Endothelial cell of umbilical vein (primary cell): ENCODE results near the gene FOXO6. TPM values are rescaled to one million over a fixed set of nuclear protein-coding genes. Genes with fewer than 3 reads are reported as not detected.

Experiments used
- BruUV-seq: library from RNA; stranded (reverse); fragments of 400-500 nt; replicated peaks from 2 replicates; lab custom pipeline; 2021; lab: Mats Ljungman, UMichigan
- CTCF ChIA-PET: fragments of 300-600, 350-600 bp; sonication (Branson Sonifier 250); formaldehyde crosslinking; loops from one replicate; lab custom pipeline; 2021; ENCODE audit warnings: antibody characterized with exemption, inconsistent platforms; lab: Charles Lee
- POLR2A ChIA-PET: fragments of 300-600, 350-600 bp; sonication (Branson Sonifier 250); formaldehyde crosslinking; loops from one replicate; lab custom pipeline; 2021; ENCODE audit warnings: antibody characterized with exemption, inconsistent platforms; lab: Charles Lee
- DNase-seq: peaks from one replicate; pipeline ENCODE4 v3.0.0-alpha.2; 2011; ENCODE audit warnings: low read depth, low spot score
- FAIRE-seq: peaks from 2 replicates; lab custom pipeline; 2011; peaks lifted over from hg19 to GRCh38; lab: Jason Lieb, UNC
- H2AFZ ChIP-seq: 2 replicates; pipeline ENCODE4 v1.6.0; 2012; ENCODE audit warnings: low read depth, low read length, control low read depth, inconsistent platforms
- H3K27ac ChIP-seq: 2 replicates; pipeline ENCODE4 v1.5.1; 2011; ENCODE audit warnings: low read depth, mild to moderate bottlenecking, control low read depth, low read length, moderate library complexity; ENCODE audit not compliant: insufficient read depth
- H3K27me3 ChIP-seq, 2 experiments: 2 replicates each; pipeline versions ENCODE4 v1.6.0 to v1.6.1; 2011; ENCODE audit warnings: low read length in 2 of 2, mixed read lengths in 1 of 2; ENCODE audit not compliant: control insufficient read depth in 2 of 2, insufficient read depth in 2 of 2
- H3K36me3 ChIP-seq, 2 experiments: 2 replicates in 1 of 2; 3 replicates in 1 of 2; pipeline ENCODE4 v1.5.1; 2011; ENCODE audit warnings: low read length in 2 of 2, mild to moderate bottlenecking in 1 of 2, moderate library complexity in 1 of 2; ENCODE audit not compliant: control insufficient read depth in 2 of 2, insufficient read depth in 2 of 2; ENCODE audit errors: extremely low read depth in 1 of 2
- H3K4me1 ChIP-seq: 3 replicates; pipeline ENCODE4 v1.5.1; 2011; ENCODE audit warnings: mild to moderate bottlenecking, low read length; ENCODE audit not compliant: control insufficient read depth, insufficient read depth; ENCODE audit errors: extremely low read depth
- H3K4me2 ChIP-seq: 2 replicates; pipeline ENCODE4 v1.6.1; 2011; ENCODE audit warnings: low read length, control low read depth, mixed read lengths; ENCODE audit not compliant: insufficient read depth
- H3K4me3 ChIP-seq, 3 experiments: fragments of 200-600 bp in 1 of 3; sonication (generic), shearing (Covaris generic) in 1 of 3; replicated peaks in 1 of 3; 2 replicates each; pipeline ENCODE4 v1.5.1; 2011 to 2016; ENCODE audit warnings: control low read depth in 3 of 3, low read length in 3 of 3, mild to moderate bottlenecking in 2 of 3, inconsistent platforms in 1 of 3, low read depth in 1 of 3, moderate library complexity in 1 of 3; ENCODE audit not compliant: insufficient read depth in 1 of 3
- H3K79me2 ChIP-seq: 2 replicates; pipeline ENCODE4 v1.6.0; 2012; ENCODE audit warnings: low read length, inconsistent platforms; ENCODE audit not compliant: control insufficient read depth, insufficient read depth
- H3K9ac ChIP-seq: replicated peaks from 2 replicates; pipeline ENCODE3; 2011; ENCODE audit warnings: low read length, control low read depth; ENCODE audit not compliant: insufficient read depth; ENCODE audit errors: extremely low read depth
- H3K9me1 ChIP-seq: replicated peaks from 3 replicates; pipeline ENCODE4 v1.6.0; 2011; ENCODE audit warnings: mild to moderate bottlenecking, low read length; ENCODE audit not compliant: control insufficient read depth, insufficient read depth; ENCODE audit errors: extremely low read depth
- H3K9me3 ChIP-seq: replicated peaks from 2 replicates; pipeline ENCODE4 v1.5.1; 2012; ENCODE audit warnings: low read length, inconsistent platforms; ENCODE audit not compliant: control insufficient read depth, insufficient read depth
- H4K20me1 ChIP-seq: replicated peaks from 2 replicates; pipeline ENCODE3; 2011; ENCODE audit warnings: mild to moderate bottlenecking, low read length; ENCODE audit not compliant: control insufficient read depth, insufficient read depth; ENCODE audit errors: extremely low read depth
- CTCF ChIP-seq, 2 donors: IDR thresholded peaks; 1 replicate in 1 of 2; 2 replicates in 1 of 2; pipeline ENCODE4 v1.5.1; 2011; ENCODE audit warnings: low read length in 2 of 2, mild to moderate bottlenecking in 2 of 2, moderate library complexity in 2 of 2, control low read depth in 1 of 2, inconsistent platforms in 1 of 2, low read depth in 1 of 2; ENCODE audit not compliant: insufficient read depth in 1 of 2; ENCODE audit errors: extremely low read depth in 1 of 2
- EZH2 ChIP-seq: IDR thresholded peaks from 2 replicates; pipeline ENCODE4 v1.6.1; 2012; ENCODE audit warnings: borderline replicate concordance, low read depth, mild to moderate bottlenecking, moderate library complexity, low read length, inconsistent platforms; ENCODE audit not compliant: severe bottlenecking
- FOS ChIP-seq: IDR thresholded peaks from 2 replicates; pipeline ENCODE4 v1.6.1; 2011; ENCODE audit warnings: mild to moderate bottlenecking, low read length, moderate library complexity, borderline replicate concordance; ENCODE audit not compliant: insufficient read depth
- GATA2 ChIP-seq: IDR thresholded peaks from 2 replicates; pipeline ENCODE4 v1.7.0; 2011; ENCODE audit warnings: low read depth, mild to moderate bottlenecking, moderate library complexity, mixed read lengths, low read length; ENCODE audit not compliant: insufficient read length, insufficient read depth
- MYC ChIP-seq: IDR thresholded peaks from one replicate; pipeline ENCODE4 v1.6.1; 2011; ENCODE audit warnings: mild to moderate bottlenecking, low read depth, low read length
- dilution Hi-C: fragments of 300-500 bp; cut with MboI; formaldehyde crosslinking; loops from one replicate; pipeline ENCODE4 v1.15.0; 2019; ENCODE audit warnings: low sequenced_read_pairs; ENCODE audit not compliant: extremely low pct_ligation_motif_present
- intact Hi-C: fragments of 100-400 bp; cut with micrococcal nuclease; formaldehyde crosslinking; loops from one replicate; pipeline ENCODE4 v1.10.0; 2022
- polyA plus RNA-seq, 4 experiments: library from polyadenylated mRNA; depleted of rRNA in 3 of 4; stranded (reverse) in 3 of 4; unstranded in 1 of 4; fragments of >200 nt; gene quantifications; 2 replicates each; pipeline versions ENCODE4 v1.2.1 to v1.2.3, GENCODE V29; 2011 to 2012; ENCODE audit warnings: missing spikeins in 1 of 4
- total RNA-seq: library from RNA; stranded (reverse); gene quantifications from 2 replicates; pipeline ENCODE4 v1.2.3, GENCODE V29; 2021

FOXO6 gene
- total and polyA plus RNA-seq, 2 donors (not counting 3 experiments of a cell fraction or from before 2014, with no cell fraction given), result 0.04 to 0.38 TPM

- ChIA-PET POLR2A (no interaction called here), CTCF (interaction anchor here (1.3 to 6.4 kb wide), 5 partner anchors 10 to 147 kb away, joined by 3 to 114 read pairs (median 5); partner anchors contain the start of gene FOXO6)
- Histone ChIP-seq H3K79me2 (no peaks in the 10 kb centered on the region), H3K9ac (no peak overlapping the region), H3K9me1 (no peaks in the 10 kb centered on the region), H3K4me2 (no peak overlapping the region), H3K9me3 (no peaks in the 10 kb centered on the region), H2AFZ (no peak overlapping the region), H3K27ac (no peak overlapping the region), H3K4me3 (no peak overlapping the region), H3K36me3 (no peaks in the 10 kb centered on the region), H4K20me1 (no peaks in the 10 kb centered on the region), H3K4me1 (peaks cover 9% of the 10 kb centered on the region), H3K27me3 (peaks cover 0 to 2% of the 10 kb centered on the region in 2 experiments)
- TF ChIP-seq GATA2, result no peak
- no peak for TF ChIP-seq EZH2
- TF ChIP-seq MYC, result no peak
- TF ChIP-seq FOS, result no peak
- BruUV-seq, result no TSS peak
- intact Hi-C loops, result no loop called here
- dilution Hi-C loops, result no loop called here
- DNase-seq, result no peak
- no peak for FAIRE-seq
These were observed 54.8 kb downstream of the FOXO6 start for GRCh38 chr1:41416081-41416480.

GRCh38 chr1:41416552-41417334, 55.5 kb downstream of the FOXO6 start:
- H3K27ac ChIP-seq, result no peak overlapping the region
- no peak overlapping the region for H2AFZ ChIP-seq
- FAIRE-seq (peak; percentile 87), DNase-seq (peak; percentile 71)
- dilution Hi-C loops, result no loop called here
- no peaks in the 10 kb centered on the region for H4K20me1 ChIP-seq
- TF ChIP-seq CTCF (IDR thresholded peaks at IDR 0.05; ENCODE audit: extremely low read depth in 1 of 2, insufficient read depth in 1 of 2, low read depth in 1 of 2, low read length in 2 of 2) (peak; percentile 82 to 96), GATA2 (no peak), FOS (peak; percentile 59)
- H3K9me1 ChIP-seq, result no peaks in the 10 kb centered on the region
- POLR2A ChIA-PET, result no interaction called here
- no peaks in the 10 kb centered on the region for H3K27me3 ChIP-seq
- BruUV-seq, result no TSS peak
- CTCF ChIA-PET, result interaction anchor here (0.9 to 6.4 kb wide), 13 partner anchors 9 to 150 kb away, joined by 3 to 114 read pairs (median 5); partner anchors contain the start of gene FOXO6
- H3K36me3 ChIP-seq, result no peaks in the 10 kb centered on the region
- H3K4me3 ChIP-seq, result no peak overlapping the region
- H3K4me1 ChIP-seq, result peaks cover 9% of the 10 kb centered on the region
- H3K4me2 ChIP-seq, result no peak overlapping the region
- H3K9me3 ChIP-seq, result no peaks in the 10 kb centered on the region
- H3K9ac ChIP-seq, result no peak overlapping the region
- intact Hi-C loops, result loop anchor here (1.0 kb wide), 7 partner anchors 16 to 148 kb away; partner anchors contain the start of gene FOXO6
- H3K79me2 ChIP-seq, result no peaks in the 10 kb centered on the region
